ENCODE results near the gene SYNPR. TPM values are rescaled to one million over a fixed set of nuclear protein-coding genes. Genes with fewer than 3 reads are reported as not detected.

SYNPR gene
- polyA plus RNA-seq, 1 donor from 2014 or later = 2.0 TPM

- no peaks in the 10 kb centered on the region for H3K27me3 ChIP-seq (ENCODE audit: insufficient read depth, low read depth, low read length)
- H3K9me2 ChIP-seq (ENCODE audit: insufficient read depth, low read length) = no peaks in the 10 kb centered on the region
- H3K4me2 ChIP-seq (ENCODE audit: low read length) = no peak overlapping the region
- no peaks in the 10 kb centered on the region for H3K79me2 ChIP-seq (replicated peaks; ENCODE audit: insufficient read depth, low read length)
- no peak overlapping the region for H3K27ac ChIP-seq (ENCODE audit: low read length)
- H3K9ac ChIP-seq (ENCODE audit: low read length) = no peak overlapping the region
- no peak overlapping the region for H3K4me3 ChIP-seq (ENCODE audit: low read length)
- H3K9me3 ChIP-seq (ENCODE audit: low read length) = no peaks in the 10 kb centered on the region
- H4K20me1 ChIP-seq (ENCODE audit: insufficient read depth) = no peaks in the 10 kb centered on the region
- H2AFZ ChIP-seq (ENCODE audit: low read depth, low read length) = no peak overlapping the region
- no peaks in the 10 kb centered on the region for H3F3A ChIP-seq (ENCODE audit: insufficient read depth, low read length, poor library complexity, severe bottlenecking)
- no peak for TF ChIP-seq TAF1 (IDR thresholded peaks at IDR 0.05; ENCODE audit: low read depth)
- no peak for TF ChIP-seq EZH2 (IDR thresholded peaks at IDR 0.05; ENCODE audit: borderline replicate concordance, insufficient read depth, low read length, poor library complexity, severe bottlenecking)
- peak; percentile 77 for TF ChIP-seq RAD21 (conservative IDR thresholded peaks at IDR 0.05)
- no peak for TF ChIP-seq MXI1 (conservative IDR thresholded peaks at IDR 0.05; ENCODE audit: poor library complexity, severe bottlenecking)
- peak; percentile 22 for TF ChIP-seq POLR2AphosphoS5 (IDR thresholded peaks at IDR 0.05)
- peak; percentile 76 for TF ChIP-seq CTCF (IDR thresholded peaks at IDR 0.05; ENCODE audit: poor library complexity, severe bottlenecking)
- TF ChIP-seq EP300 (conservative IDR thresholded peaks at IDR 0.05; ENCODE audit: poor library complexity, severe bottlenecking) = no peak
- peak; percentile 82 for TF ChIP-seq SMC3 (conservative IDR thresholded peaks at IDR 0.05; ENCODE audit: poor library complexity)
- TF ChIP-seq REST (IDR thresholded peaks at IDR 0.05; ENCODE audit: borderline replicate concordance) = no peak
- no peaks in the 10 kb centered on the region for H3K36me3 ChIP-seq (ENCODE audit: insufficient read depth, low read length)
Observed at GRCh38 chr3:63364910-63365309, 86.8 kb downstream of the SYNPR start.

GRCh38 chr3:63365671-63366070 lies 87.6 kb downstream of the SYNPR start:
- no peaks in the 10 kb centered on the region for H4K20me1 ChIP-seq (ENCODE audit: insufficient read depth)
- H3K27me3 ChIP-seq (ENCODE audit: insufficient read depth, low read depth, low read length) = no peaks in the 10 kb centered on the region
- no peaks in the 10 kb centered on the region for H3F3A ChIP-seq (ENCODE audit: insufficient read depth, low read length, poor library complexity, severe bottlenecking)
- H3K9me2 ChIP-seq (ENCODE audit: insufficient read depth, low read length) = no peaks in the 10 kb centered on the region
- no peak overlapping the region for H3K9ac ChIP-seq (ENCODE audit: low read length)
- no peaks in the 10 kb centered on the region for H3K36me3 ChIP-seq (ENCODE audit: insufficient read depth, low read length)
- TF ChIP-seq POLR2AphosphoS5 (IDR thresholded peaks at IDR 0.05) (no peak), EP300 (conservative IDR thresholded peaks at IDR 0.05; ENCODE audit: poor library complexity, severe bottlenecking) (no peak)
- H3K9me3 ChIP-seq (ENCODE audit: low read length) = no peaks in the 10 kb centered on the region
- no peaks in the 10 kb centered on the region for H3K79me2 ChIP-seq (replicated peaks; ENCODE audit: insufficient read depth, low read length)
- H3K4me2 ChIP-seq (ENCODE audit: low read length) = no peak overlapping the region
- H3K4me3 ChIP-seq (ENCODE audit: low read length) = no peak overlapping the region
- H3K27ac ChIP-seq (ENCODE audit: low read length) = no peak overlapping the region
- no peak overlapping the region for H2AFZ ChIP-seq (ENCODE audit: low read depth, low read length)

- H2AFZ ChIP-seq (ENCODE audit: low read depth, low read length) = no peak overlapping the region
- no peaks in the 10 kb centered on the region for H3K9me2 ChIP-seq (ENCODE audit: insufficient read depth, low read length)
- H3K9me3 ChIP-seq (ENCODE audit: low read length) = no peaks in the 10 kb centered on the region
- TF ChIP-seq REST (IDR thresholded peaks at IDR 0.05; ENCODE audit: borderline replicate concordance) = no peak
- TF ChIP-seq EP300 (conservative IDR thresholded peaks at IDR 0.05; ENCODE audit: poor library complexity, severe bottlenecking) = no peak
- TF ChIP-seq TAF1 (IDR thresholded peaks at IDR 0.05; ENCODE audit: low read depth) = no peak
- no peak for TF ChIP-seq MXI1 (conservative IDR thresholded peaks at IDR 0.05; ENCODE audit: poor library complexity, severe bottlenecking)
- no peak for TF ChIP-seq EZH2 (IDR thresholded peaks at IDR 0.05; ENCODE audit: borderline replicate concordance, insufficient read depth, low read length, poor library complexity, severe bottlenecking)
- no peak for TF ChIP-seq CTCF (IDR thresholded peaks at IDR 0.05; ENCODE audit: poor library complexity, severe bottlenecking)
- TF ChIP-seq SMC3 (conservative IDR thresholded peaks at IDR 0.05; ENCODE audit: poor library complexity) = no peak
- no peak for TF ChIP-seq POLR2AphosphoS5 (IDR thresholded peaks at IDR 0.05)
- no peak for TF ChIP-seq RAD21 (conservative IDR thresholded peaks at IDR 0.05)
- H3F3A ChIP-seq (ENCODE audit: insufficient read depth, low read length, poor library complexity, severe bottlenecking) = no peaks in the 10 kb centered on the region
- H3K4me3 ChIP-seq (ENCODE audit: low read length) = no peak overlapping the region
- H4K20me1 ChIP-seq (ENCODE audit: insufficient read depth) = no peaks in the 10 kb centered on the region
- no peaks in the 10 kb centered on the region for H3K79me2 ChIP-seq (replicated peaks; ENCODE audit: insufficient read depth, low read length)
- no peaks in the 10 kb centered on the region for H3K27me3 ChIP-seq (ENCODE audit: insufficient read depth, low read depth, low read length)
- no peaks in the 10 kb centered on the region for H3K36me3 ChIP-seq (ENCODE audit: insufficient read depth, low read length)
- no peak overlapping the region for H3K27ac ChIP-seq (ENCODE audit: low read length)
- H3K9ac ChIP-seq (ENCODE audit: low read length) = no peak overlapping the region
- H3K4me2 ChIP-seq (ENCODE audit: low read length) = no peak overlapping the region
Observed at GRCh38 chr3:63370094-63370493, 92.0 kb downstream of the SYNPR start.
